WTC11 (cell line): ENCODE data around the gene MYLK. TPM values are rescaled to one million over a fixed set of nuclear protein-coding genes. Genes with fewer than 3 reads are reported as not detected.
A peak's percentile ranks its signal among the peaks of the same experiment; 100 is the strongest.

Experiments
- ATAC-seq: fragments of 200-7000 bp; cut with Tn5 transposase; 2 replicates; pipeline ENCODE4 v1.10.0; 2021; ENCODE audit warnings: mild to moderate bottlenecking, moderate library complexity
- CTCF ChIA-PET: fragments of 300-600 bp; sonication (Branson Sonifier 250); formaldehyde crosslinking; loops from one replicate; lab custom pipeline; 2021; ENCODE audit warnings: antibody characterized with exemption; lab: Charles Lee
- POLR2A ChIA-PET: fragments of 350-600 bp; sonication (Branson Sonifier 250); formaldehyde crosslinking; loops from one replicate; lab custom pipeline; 2021; ENCODE audit warnings: antibody characterized with exemption; lab: Charles Lee
- DNase-seq: peaks from one replicate; pipeline ENCODE4 v3.0.0; 2021; ENCODE audit warnings: low spot score
- H3K27ac Mint-ChIP-seq: 2 replicates; pipeline ENCODE4 v1.8.0; 2021; ENCODE audit warnings: mixed read lengths
- H3K27me3 Mint-ChIP-seq: 2 replicates; pipeline ENCODE4 v1.8.0; 2021; ENCODE audit warnings: low read depth, mild to moderate bottlenecking, moderate library complexity, mixed read lengths
- H3K36me3 Mint-ChIP-seq: 2 replicates; pipeline ENCODE4 v1.8.0; 2021; ENCODE audit warnings: mixed read lengths
- H3K4me1 Mint-ChIP-seq: 2 replicates; pipeline ENCODE4 v1.8.0; 2022; ENCODE audit warnings: mixed read lengths
- H3K4me3 Mint-ChIP-seq: 2 replicates; pipeline ENCODE4 v1.8.0; 2021; ENCODE audit warnings: mild to moderate bottlenecking, moderate library complexity, mixed read lengths
- H3K9me3 Mint-ChIP-seq: 2 replicates; pipeline ENCODE4 v1.8.0; 2021; ENCODE audit warnings: mixed read lengths
- CREM ChIP-seq: sonication (generic); formaldehyde crosslinking; IDR thresholded peaks from 2 replicates; pipeline ENCODE4 v1.8.1; 2022; ENCODE audit warnings: mild to moderate bottlenecking, missing genetic modification reagents, moderate library complexity
- EMX1 ChIP-seq: fragments of 250-450 bp; sonication (Bioruptor Pico); IDR thresholded peaks from 2 replicates; pipeline ENCODE4 v1.8.0; 2021; ENCODE audit warnings: mild to moderate bottlenecking
- GABPB1 ChIP-seq: sonication (generic); formaldehyde crosslinking; IDR thresholded peaks from 2 replicates; pipeline ENCODE4 v1.8.1; 2023; ENCODE audit warnings: mild to moderate bottlenecking, missing genetic modification reagents
- HMGA2 ChIP-seq: fragments of 250-450 bp; sonication (Bioruptor Pico); IDR thresholded peaks from 2 replicates; pipeline ENCODE4 v1.4.0; 2021; ENCODE audit warnings: mild to moderate bottlenecking, moderate library complexity
- MYBL2 ChIP-seq: sonication (generic); formaldehyde crosslinking; IDR thresholded peaks from 2 replicates; pipeline ENCODE4 v1.8.1; 2023; ENCODE audit warnings: mild to moderate bottlenecking, moderate library complexity, missing genetic modification reagents
- NR2C2 ChIP-seq: sonication (generic); formaldehyde crosslinking; IDR thresholded peaks from 2 replicates; pipeline ENCODE4 v1.8.0; 2022; ENCODE audit warnings: mild to moderate bottlenecking, missing genetic modification reagents
- SP1 ChIP-seq: sonication (generic); formaldehyde crosslinking; conservative IDR thresholded peaks from 2 replicates; pipeline ENCODE4 v1.8.1; 2022; ENCODE audit warnings: missing genetic modification reagents
- TEAD1 ChIP-seq: sonication (generic); formaldehyde crosslinking; IDR thresholded peaks from 2 replicates; pipeline ENCODE4 v1.8.0; 2022; ENCODE audit warnings: mild to moderate bottlenecking, missing genetic modification reagents
- total RNA-seq: library from RNA; stranded (reverse); gene quantifications from 3 replicates; pipeline ENCODE4 v1.2.3, GENCODE V29; 2021
- TF ChIP-seq, protein P1 (sequence below): fragments of 250-450 bp; sonication (Bioruptor Pico); conservative IDR thresholded peaks from 2 replicates; pipeline ENCODE4 v1.9.0; 2021; ENCODE audit warnings: mild to moderate bottlenecking
- TF ChIP-seq, protein P2 (sequence below): sonication (generic); formaldehyde crosslinking; IDR thresholded peaks from 2 replicates; pipeline ENCODE4 v1.8.0; 2022; ENCODE audit warnings: mild to moderate bottlenecking, missing genetic modification reagents
- TF ChIP-seq, protein P3 (sequence below): sonication (generic); formaldehyde crosslinking; IDR thresholded peaks from 2 replicates; pipeline ENCODE4 v1.8.0; 2023; ENCODE audit warnings: missing genetic modification reagents
- TF ChIP-seq, protein P4 (sequence below): fragments of 250-450 bp; sonication (Bioruptor Pico); IDR thresholded peaks from 2 replicates; pipeline ENCODE4 v1.8.0; 2021; ENCODE audit warnings: mild to moderate bottlenecking
- TF ChIP-seq, protein P5 (sequence below): fragments of 250-450 bp; sonication (Bioruptor Pico); IDR thresholded peaks from 2 replicates; pipeline ENCODE4 v1.9.0; 2021; ENCODE audit warnings: mild to moderate bottlenecking
- TF ChIP-seq, protein P6 (sequence below): fragments of 250-450 bp; sonication (Bioruptor Pico); IDR thresholded peaks from 2 replicates; pipeline ENCODE4 v2.1.2; 2022; ENCODE audit warnings: mild to moderate bottlenecking, moderate library complexity
- TF ChIP-seq, protein P7 (sequence below): sonication (generic); formaldehyde crosslinking; IDR thresholded peaks from 2 replicates; pipeline ENCODE4 v1.8.1; 2022; ENCODE audit warnings: mild to moderate bottlenecking, moderate library complexity, missing genetic modification reagents

Gene MYLK
- total RNA-seq, 1 experiment from 2014 or later: 10.4 TPM

DNA sequence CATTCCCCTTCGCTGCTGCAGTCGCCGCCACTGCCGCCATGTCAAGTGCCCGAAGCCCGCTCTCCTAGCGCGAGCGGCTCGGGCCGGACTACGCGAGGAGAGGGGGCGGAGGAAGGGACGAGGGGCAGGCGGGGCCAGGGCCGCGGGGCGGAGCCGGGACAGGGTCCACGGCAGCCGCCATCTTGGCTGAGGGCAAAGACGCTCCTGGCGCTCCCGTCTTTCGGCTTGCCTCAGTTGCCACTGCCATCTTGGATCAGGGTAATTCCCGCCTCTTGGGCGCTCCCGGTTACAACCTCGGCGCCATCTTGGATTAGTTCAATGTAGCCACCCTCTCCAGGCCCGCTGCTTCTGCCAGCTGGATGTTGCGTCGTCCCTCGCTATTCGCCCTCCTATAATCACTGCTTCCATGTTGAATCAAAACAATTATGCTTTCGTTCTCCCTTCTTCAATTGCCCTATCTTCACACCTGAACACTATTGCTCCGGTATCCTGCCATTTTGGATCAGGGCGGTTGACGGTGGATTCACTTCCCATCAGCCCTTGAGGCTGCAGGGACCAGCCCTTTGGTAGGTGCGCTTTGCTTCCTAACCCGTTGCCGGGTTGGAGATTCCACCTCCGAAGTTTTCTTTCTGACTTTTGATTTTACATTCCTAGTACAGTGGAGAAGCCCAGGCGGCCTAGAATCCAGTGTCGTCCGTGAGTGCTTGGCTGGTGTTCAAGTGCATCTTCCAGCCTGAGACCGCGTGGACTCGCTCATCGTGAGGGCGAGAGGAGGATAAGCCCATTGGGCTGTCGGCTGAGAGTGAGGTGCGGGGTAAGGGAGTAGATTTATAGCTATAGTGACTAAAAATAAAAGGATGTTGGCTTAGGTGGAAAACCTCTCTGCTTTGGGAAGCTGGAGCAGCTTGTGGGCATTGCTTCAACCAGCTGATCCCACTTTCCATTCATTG, 298.9 kb downstream of the MYLK start, which contains the start of gene HACD2:
Gene HACD2 (minus strand): TSS at position 66 of the 950 bp plus-strand sequence. CDS start 26 bp downstream, at position 40.
- H3K9me3 Mint-ChIP-seq: peaks cover 26% of the 10 kb centered on the region
- TF ChIP-seq, protein P1, sequence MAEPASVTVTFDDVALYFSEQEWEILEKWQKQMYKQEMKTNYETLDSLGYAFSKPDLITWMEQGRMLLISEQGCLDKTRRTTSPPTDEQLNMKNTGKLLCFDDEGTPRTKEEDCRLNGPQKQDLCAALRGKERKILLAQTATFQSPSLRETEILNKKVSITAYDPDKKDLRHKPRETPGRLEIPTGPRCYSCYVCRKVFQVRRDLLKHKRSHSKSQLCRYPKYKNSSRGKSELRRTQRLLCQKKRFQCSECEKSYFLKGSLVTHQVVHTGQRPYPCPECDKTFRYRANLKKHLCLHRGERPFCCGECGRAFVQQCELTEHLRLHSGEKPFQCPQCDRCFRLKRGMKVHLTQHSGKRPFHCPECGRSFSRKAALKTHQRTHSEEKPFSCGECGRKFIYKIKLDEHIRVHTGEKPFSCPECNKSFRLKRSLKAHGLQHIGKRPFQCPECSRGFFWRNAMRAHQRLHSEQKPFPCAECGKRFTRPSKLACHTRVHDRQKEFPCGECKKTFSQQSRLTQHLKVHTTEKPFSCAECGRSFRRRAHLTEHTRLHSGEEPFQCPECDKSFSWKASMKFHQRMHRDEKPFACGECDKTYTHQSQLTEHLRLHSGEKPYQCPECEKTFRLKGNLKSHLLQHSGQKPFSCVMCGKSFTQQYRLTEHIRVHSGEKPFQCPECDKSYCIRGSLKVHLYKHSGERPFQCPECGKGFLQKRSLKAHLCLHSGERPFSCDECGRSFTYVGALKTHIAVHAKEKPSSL: no peak
- TF ChIP-seq, protein P2, sequence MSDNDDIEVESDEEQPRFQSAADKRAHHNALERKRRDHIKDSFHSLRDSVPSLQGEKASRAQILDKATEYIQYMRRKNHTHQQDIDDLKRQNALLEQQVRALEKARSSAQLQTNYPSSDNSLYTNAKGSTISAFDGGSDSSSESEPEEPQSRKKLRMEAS (CRISPR knock-in tag): peak; percentile 31; the same call in 1 of the 2 replicates
- TF ChIP-seq EMX1 (CRISPR knock-in tag) (no peak), HMGA2 (CRISPR knock-in tag) (peak; percentile 18), CREM (0 out of 2 replicates have a peak, but pooled peaks have one; percentile 24), SP1 (CRISPR knock-in tag) (peak; percentile 83), NR2C2 (CRISPR knock-in tag) (no peak), TEAD1 (CRISPR knock-in tag) (no peak; the same call in 1 of the 2 replicates), GABPB1 (CRISPR knock-in tag) (peak; percentile 62; the same call in 1 of the 2 replicates), MYBL2 (CRISPR knock-in tag) (0 out of 2 replicates have a peak, but pooled peaks have one; percentile 27)
- TF ChIP-seq, protein P3, sequence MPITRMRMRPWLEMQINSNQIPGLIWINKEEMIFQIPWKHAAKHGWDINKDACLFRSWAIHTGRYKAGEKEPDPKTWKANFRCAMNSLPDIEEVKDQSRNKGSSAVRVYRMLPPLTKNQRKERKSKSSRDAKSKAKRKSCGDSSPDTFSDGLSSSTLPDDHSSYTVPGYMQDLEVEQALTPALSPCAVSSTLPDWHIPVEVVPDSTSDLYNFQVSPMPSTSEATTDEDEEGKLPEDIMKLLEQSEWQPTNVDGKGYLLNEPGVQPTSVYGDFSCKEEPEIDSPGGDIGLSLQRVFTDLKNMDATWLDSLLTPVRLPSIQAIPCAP (CRISPR knock-in tag): no peak
- TF ChIP-seq, protein P4, sequence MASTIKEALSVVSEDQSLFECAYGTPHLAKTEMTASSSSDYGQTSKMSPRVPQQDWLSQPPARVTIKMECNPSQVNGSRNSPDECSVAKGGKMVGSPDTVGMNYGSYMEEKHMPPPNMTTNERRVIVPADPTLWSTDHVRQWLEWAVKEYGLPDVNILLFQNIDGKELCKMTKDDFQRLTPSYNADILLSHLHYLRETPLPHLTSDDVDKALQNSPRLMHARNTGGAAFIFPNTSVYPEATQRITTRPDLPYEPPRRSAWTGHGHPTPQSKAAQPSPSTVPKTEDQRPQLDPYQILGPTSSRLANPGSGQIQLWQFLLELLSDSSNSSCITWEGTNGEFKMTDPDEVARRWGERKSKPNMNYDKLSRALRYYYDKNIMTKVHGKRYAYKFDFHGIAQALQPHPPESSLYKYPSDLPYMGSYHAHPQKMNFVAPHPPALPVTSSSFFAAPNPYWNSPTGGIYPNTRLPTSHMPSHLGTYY (CRISPR knock-in tag): peak; percentile 83; the same call in 1 of the 2 replicates
- TF ChIP-seq, protein P5, sequence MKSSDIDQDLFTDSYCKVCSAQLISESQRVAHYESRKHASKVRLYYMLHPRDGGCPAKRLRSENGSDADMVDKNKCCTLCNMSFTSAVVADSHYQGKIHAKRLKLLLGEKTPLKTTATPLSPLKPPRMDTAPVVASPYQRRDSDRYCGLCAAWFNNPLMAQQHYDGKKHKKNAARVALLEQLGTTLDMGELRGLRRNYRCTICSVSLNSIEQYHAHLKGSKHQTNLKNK (CRISPR knock-in tag): 0 out of 2 replicates have a peak, but pooled peaks have one; percentile 33
- TF ChIP-seq, protein P6, sequence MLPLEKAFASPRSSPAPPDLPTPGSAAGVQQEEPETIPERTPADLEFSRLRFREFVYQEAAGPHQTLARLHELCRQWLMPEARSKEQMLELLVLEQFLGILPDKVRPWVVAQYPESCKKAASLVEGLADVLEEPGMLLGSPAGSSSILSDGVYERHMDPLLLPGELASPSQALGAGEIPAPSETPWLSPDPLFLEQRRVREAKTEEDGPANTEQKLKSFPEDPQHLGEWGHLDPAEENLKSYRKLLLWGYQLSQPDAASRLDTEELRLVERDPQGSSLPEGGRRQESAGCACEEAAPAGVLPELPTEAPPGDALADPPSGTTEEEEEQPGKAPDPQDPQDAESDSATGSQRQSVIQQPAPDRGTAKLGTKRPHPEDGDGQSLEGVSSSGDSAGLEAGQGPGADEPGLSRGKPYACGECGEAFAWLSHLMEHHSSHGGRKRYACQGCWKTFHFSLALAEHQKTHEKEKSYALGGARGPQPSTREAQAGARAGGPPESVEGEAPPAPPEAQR (CRISPR knock-in tag): no peak
- TF ChIP-seq, protein P7, sequence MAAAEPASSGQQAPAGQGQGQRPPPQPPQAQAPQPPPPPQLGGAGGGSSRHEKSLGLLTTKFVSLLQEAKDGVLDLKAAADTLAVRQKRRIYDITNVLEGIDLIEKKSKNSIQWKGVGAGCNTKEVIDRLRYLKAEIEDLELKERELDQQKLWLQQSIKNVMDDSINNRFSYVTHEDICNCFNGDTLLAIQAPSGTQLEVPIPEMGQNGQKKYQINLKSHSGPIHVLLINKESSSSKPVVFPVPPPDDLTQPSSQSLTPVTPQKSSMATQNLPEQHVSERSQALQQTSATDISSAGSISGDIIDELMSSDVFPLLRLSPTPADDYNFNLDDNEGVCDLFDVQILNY (CRISPR knock-in tag): peak; percentile 74; the same call in 1 of the 2 replicates
- DNase-seq (peak; percentile 98), ATAC-seq (peak; percentile 93)
- H3K27me3 Mint-ChIP-seq: peaks cover 5% of the 10 kb centered on the region
- peaks cover 28% of the 10 kb centered on the region for H3K4me1 Mint-ChIP-seq
- ChIA-PET CTCF (interaction anchor here (1.0 to 4.8 kb wide), 6 partner anchors 27 to 138 kb away, joined by 3 to 36 read pairs (median 4); no protein-coding TSS in a partner anchor), POLR2A (interaction anchor here (0.7 to 1.4 kb wide), 4 partner anchors 14 to 57 kb away, joined by 3 to 7 read pairs (median 4); no protein-coding TSS in a partner anchor)
- H3K36me3 Mint-ChIP-seq: peaks cover 39% of the 10 kb centered on the region
- H3K27ac Mint-ChIP-seq: peak within 1 kb of the TSS; percentile 62
- H3K4me3 Mint-ChIP-seq: no peak within 1 kb of the TSS
